ENCODE measurements around the gene LTC4S.

The LTC4S gene

DNA sequence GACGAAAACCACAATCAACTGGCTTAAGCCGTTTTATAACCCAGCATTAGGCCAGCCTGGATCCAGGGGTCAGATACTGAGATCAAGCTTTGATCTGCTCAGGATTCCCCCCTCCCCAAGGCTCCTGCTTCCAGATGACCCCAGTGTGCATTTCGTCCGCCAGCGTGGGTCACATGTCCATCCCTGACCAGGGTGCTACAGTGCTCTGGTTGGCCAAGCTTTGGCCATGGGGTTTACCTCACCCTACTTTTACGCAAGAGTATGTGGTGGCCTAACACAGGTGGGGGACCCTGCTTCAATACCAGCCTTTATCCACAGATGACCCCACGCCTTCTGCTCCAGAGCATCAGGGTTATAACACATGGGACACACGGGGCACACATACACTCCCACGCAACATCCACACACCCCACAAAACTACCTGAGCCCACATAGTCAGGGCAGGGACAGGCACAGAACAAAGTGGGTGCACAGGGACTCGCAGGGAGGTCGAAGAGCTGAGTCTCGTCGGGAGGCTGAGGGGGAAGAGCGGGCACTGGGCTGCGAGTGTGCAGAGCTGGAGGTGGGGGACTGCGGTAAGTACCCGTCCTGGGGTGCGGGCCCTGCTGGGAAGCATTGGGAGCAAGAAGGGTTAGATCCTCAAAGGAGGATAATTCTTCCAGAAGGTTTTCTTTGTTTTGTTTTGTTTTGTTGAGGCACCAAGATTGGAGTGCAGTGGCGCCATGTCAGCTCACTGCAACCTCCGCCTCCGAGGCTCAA is 21.9 kb downstream of the LTC4S start:
- no peak overlapping the region for H3K9ac ChIP-seq (ENCODE audit: low read length)
- H3K9me3 ChIP-seq (ENCODE audit: control insufficient read depth, low read length), result no peaks in the 10 kb centered on the region
- no peak for DNase-seq (ENCODE audit: low read depth)
- H3K4me3 ChIP-seq (ENCODE audit: low read length), result no peak overlapping the region
- H3K36me3 ChIP-seq (ENCODE audit: control insufficient read depth, insufficient read depth, low read length, severe bottlenecking), result no peaks in the 10 kb centered on the region
- no peaks in the 10 kb centered on the region for H3K27me3 ChIP-seq (replicated peaks; ENCODE audit: control insufficient read depth, insufficient read depth, low read length)
- H3K4me1 ChIP-seq (ENCODE audit: control insufficient read depth, insufficient read depth, low read length), result peaks cover 26% of the 10 kb centered on the region

DNA sequence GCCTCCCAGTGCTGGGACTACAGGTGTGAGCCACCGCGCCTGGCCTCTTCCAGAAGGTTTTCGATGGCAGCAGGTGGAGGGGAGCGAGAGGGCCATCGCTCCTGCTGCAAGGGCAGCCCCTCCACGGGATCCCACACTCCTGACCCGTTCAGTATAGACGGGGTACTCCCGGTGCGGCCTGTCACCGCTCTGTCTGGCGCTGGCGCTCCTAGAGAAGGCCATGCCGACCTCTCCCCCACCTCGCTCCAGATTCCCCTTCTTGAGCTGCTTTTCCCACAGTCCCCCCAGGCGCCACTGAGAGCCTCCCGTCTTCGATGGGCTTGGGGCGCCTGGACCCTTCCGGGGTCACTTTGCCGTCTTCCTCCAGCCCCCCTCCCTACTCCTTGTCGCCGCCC is 22.6 kb downstream of the LTC4S start:
- H3K9ac ChIP-seq (ENCODE audit: low read length), result peak overlapping the region; percentile 56
- no peak for DNase-seq (ENCODE audit: low read depth)
- no peaks in the 10 kb centered on the region for H3K36me3 ChIP-seq (ENCODE audit: control insufficient read depth, insufficient read depth, low read length, severe bottlenecking)
- peaks cover 26% of the 10 kb centered on the region for H3K4me1 ChIP-seq (ENCODE audit: control insufficient read depth, insufficient read depth, low read length)
- H3K4me3 ChIP-seq (ENCODE audit: low read length), result peak overlapping the region; percentile 56
- no peaks in the 10 kb centered on the region for H3K27me3 ChIP-seq (replicated peaks; ENCODE audit: control insufficient read depth, insufficient read depth, low read length)
- H3K9me3 ChIP-seq (ENCODE audit: control insufficient read depth, low read length), result no peaks in the 10 kb centered on the region

DNA sequence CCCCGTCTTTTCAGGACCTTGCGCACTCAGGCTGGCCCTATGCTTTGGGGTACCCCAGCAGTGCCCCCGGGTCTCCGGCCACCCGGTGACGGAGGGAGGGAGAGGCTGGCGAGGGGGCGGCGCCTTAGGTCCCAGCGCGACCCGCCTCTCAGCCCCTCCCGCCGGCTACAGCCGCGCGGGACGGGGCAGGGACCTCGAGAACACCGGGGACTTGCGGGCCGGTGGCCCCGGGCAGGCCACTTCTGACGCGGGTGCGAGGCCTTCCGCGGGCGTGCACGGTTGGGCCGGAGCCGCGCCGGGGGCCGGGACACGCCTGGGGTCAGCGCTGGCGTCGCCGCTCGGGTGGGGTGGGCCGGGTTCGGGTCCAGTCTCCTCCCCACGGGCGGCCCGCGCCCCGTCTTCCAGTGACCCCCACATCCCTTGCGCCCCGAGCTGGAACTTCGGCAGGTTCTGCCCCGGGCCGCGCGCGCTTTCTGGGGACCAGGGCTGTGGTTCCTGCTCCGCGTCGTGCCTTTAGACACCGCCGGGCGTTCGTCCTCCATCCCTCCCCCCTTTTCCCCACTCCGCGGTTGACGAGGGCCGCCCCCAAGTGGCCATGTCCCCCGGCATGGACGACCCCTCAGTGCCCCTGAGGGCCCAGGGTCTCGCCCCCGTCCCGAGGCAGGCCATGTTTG is 23.1 kb downstream of the LTC4S start:
- H3K4me3 ChIP-seq (ENCODE audit: low read length), result peak overlapping the region; percentile 56
- no peak for DNase-seq (ENCODE audit: low read depth)
- no peaks in the 10 kb centered on the region for H3K9me3 ChIP-seq (ENCODE audit: control insufficient read depth, low read length)
- peaks cover under 1% of the 10 kb centered on the region for H3K36me3 ChIP-seq (ENCODE audit: control insufficient read depth, insufficient read depth, low read length, severe bottlenecking)
- H3K4me1 ChIP-seq (ENCODE audit: control insufficient read depth, insufficient read depth, low read length), result peaks cover 26% of the 10 kb centered on the region
- peak overlapping the region; percentile 56 for H3K9ac ChIP-seq (ENCODE audit: low read length)
- no peaks in the 10 kb centered on the region for H3K27me3 ChIP-seq (replicated peaks; ENCODE audit: control insufficient read depth, insufficient read depth, low read length)

DNA sequence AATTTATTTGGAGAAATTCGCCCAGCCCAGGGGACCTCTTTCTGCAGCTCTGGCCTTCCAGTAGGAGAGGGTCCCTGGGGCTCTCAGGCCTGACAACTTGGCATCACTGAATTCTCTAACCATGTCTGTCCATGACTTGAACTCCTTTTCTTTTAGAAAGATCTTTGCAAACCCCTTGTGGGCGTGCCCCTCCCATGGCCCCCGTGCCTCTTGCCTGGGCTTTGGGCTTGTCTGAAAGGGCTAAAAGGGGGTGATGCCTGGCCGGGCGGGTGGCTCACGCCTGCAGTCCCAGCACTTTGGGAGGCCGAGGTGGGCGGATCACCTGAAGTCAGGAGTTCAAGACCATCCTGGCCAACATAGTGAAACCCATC is 23.7 kb downstream of the LTC4S start:
- Histone ChIP-seq H3K9me3 (ENCODE audit: control insufficient read depth, low read length) (no peaks in the 10 kb centered on the region), H3K27me3 (replicated peaks; ENCODE audit: control insufficient read depth, insufficient read depth, low read length) (no peaks in the 10 kb centered on the region), H3K4me3 (ENCODE audit: low read length) (peak overlapping the region; percentile 56), H3K36me3 (ENCODE audit: control insufficient read depth, insufficient read depth, low read length, severe bottlenecking) (peaks cover 6% of the 10 kb centered on the region), H3K4me1 (ENCODE audit: control insufficient read depth, insufficient read depth, low read length) (peaks cover 30% of the 10 kb centered on the region), H3K9ac (ENCODE audit: low read length) (peak overlapping the region; percentile 56)
- no peak for DNase-seq (ENCODE audit: low read depth)

DNA sequence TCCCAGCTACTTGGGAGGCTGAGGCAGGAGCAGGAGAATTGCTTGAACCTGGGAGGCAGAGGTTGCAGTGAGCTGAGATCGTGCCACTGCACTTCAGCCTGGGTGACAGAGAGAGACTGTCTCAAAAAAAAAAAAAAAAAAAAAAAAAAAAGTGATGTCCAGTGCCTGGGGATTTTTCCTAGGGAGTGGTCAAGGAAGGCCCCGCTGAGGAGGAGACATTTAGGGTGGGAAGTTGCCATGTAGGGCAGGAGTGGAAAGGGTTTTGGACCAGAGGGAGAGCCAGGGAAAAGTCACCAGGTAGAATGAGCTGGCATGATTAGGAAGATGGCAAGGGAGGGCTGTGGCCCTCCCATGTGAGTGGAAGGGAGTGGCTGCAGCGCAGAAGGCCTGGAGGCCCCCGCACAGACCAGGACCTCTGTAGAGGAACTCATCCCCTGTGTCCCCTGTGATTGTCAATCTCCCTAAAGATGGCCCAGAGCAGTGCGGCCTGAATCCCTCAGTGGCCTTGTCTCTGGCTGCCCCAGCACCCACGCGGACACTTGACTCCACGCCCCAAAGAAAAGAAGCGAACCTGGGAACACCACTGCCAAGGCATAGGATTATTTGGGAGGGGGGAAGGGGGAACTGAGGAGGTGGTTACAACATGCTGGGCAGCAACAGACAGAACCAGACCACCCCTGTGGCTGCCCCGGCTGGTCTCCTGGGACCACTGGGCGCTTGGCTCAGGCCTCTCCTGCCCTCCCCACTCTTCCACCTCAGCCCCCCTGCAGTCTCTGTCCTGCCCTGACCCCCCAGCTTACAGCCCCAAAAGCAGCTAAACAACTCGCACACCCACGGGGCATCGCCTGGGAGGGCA is 24.3 kb downstream of the LTC4S start:
- Histone ChIP-seq H3K4me3 (ENCODE audit: low read length) (peak overlapping the region; percentile 87), H3K36me3 (ENCODE audit: control insufficient read depth, insufficient read depth, low read length, severe bottlenecking) (peaks cover 13% of the 10 kb centered on the region), H3K4me1 (ENCODE audit: control insufficient read depth, insufficient read depth, low read length) (peaks cover 37% of the 10 kb centered on the region), H3K9ac (ENCODE audit: low read length) (peak overlapping the region; percentile 99), H3K27me3 (replicated peaks; ENCODE audit: control insufficient read depth, insufficient read depth, low read length) (no peaks in the 10 kb centered on the region), H3K9me3 (ENCODE audit: control insufficient read depth, low read length) (no peaks in the 10 kb centered on the region)
- DNase-seq (ENCODE audit: low read depth), result peak; percentile 30

DNA sequence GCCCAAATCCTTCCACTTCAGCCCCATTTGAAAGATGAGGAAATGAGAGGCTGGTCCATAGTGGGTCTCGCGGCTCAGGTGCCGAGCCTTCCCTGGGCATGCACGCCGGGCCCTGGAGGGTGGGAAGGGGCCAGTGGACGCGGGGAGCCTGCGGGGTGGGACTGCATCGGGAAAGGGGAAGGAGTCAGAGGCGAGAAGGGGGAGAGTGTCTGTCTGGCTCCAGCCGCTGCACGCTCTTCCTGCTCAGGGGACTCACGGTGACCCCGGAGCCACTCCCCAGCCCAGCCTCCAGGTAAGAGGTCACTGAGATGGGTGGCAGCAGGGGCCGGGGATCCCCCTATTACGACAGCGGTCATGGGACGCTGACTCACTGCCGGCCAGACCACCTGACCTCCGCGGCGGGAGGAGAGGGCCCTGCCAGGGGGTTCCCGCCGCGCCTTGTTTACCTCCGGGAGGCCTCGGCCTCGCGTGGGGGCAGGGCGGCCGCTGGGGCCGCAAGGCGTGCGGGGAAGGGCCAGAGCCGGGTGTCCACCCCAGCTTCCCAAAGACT is 25.0 kb downstream of the LTC4S start:
- H3K9ac ChIP-seq (ENCODE audit: low read length), result peak overlapping the region; percentile 99
- H3K9me3 ChIP-seq (ENCODE audit: control insufficient read depth, low read length), result no peaks in the 10 kb centered on the region
- no peaks in the 10 kb centered on the region for H3K27me3 ChIP-seq (replicated peaks; ENCODE audit: control insufficient read depth, insufficient read depth, low read length)
- peak; percentile 97 for DNase-seq (ENCODE audit: low read depth)
- H3K4me3 ChIP-seq (ENCODE audit: low read length), result peak overlapping the region; percentile 87
- H3K36me3 ChIP-seq (ENCODE audit: control insufficient read depth, insufficient read depth, low read length, severe bottlenecking), result peaks cover 20% of the 10 kb centered on the region
- H3K4me1 ChIP-seq (ENCODE audit: control insufficient read depth, insufficient read depth, low read length), result peaks cover 43% of the 10 kb centered on the region

DNA sequence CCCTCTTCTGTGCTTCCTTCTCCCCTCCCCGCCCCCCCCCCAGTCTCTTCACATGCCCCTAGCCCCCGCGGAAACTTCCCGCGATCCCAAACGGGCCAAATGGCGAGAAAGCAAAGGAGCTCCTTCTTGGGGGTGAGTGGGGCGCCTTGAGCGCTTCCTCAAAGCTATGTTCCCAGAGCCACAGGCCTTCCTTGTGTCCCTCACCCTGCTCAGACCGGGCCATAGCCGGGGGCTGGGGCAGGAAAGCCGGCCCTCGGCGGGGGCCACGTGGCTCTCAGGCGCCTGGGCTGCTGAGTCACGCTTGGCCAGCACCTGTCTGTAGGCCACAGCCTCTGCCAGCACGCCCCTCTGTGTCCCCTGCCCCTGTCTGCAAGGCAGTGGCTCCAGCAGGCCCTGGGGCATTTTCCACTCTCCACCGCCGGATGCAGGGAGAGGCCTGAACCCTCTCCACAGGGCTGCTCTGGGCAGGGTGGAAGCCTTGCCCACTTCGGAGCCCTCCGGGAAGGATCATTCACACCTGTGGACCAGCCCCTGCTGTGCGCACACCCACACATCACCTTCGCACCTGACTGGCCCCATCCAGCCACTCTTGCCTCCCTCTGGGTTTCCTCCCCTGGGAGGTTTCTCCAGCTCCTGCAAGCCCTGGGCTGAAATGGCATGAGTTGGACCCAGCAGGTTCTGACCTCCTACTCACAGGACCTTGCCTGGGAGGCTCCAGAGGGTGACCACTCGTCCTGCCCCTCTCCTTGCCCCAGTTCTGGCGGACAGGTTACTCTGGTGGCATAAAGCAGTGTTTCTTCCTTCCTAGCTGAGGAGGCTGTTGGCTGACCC is 25.7 kb downstream of the LTC4S start:
- Histone ChIP-seq H3K36me3 (ENCODE audit: control insufficient read depth, insufficient read depth, low read length, severe bottlenecking) (peaks cover 27% of the 10 kb centered on the region), H3K27me3 (replicated peaks; ENCODE audit: control insufficient read depth, insufficient read depth, low read length) (no peaks in the 10 kb centered on the region), H3K9me3 (ENCODE audit: control insufficient read depth, low read length) (no peaks in the 10 kb centered on the region), H3K9ac (ENCODE audit: low read length) (peak overlapping the region; percentile 99), H3K4me1 (ENCODE audit: control insufficient read depth, insufficient read depth, low read length) (peaks cover 50% of the 10 kb centered on the region), H3K4me3 (ENCODE audit: low read length) (peak overlapping the region; percentile 87)
- DNase-seq (ENCODE audit: low read depth), result peak; percentile 74

DNA sequence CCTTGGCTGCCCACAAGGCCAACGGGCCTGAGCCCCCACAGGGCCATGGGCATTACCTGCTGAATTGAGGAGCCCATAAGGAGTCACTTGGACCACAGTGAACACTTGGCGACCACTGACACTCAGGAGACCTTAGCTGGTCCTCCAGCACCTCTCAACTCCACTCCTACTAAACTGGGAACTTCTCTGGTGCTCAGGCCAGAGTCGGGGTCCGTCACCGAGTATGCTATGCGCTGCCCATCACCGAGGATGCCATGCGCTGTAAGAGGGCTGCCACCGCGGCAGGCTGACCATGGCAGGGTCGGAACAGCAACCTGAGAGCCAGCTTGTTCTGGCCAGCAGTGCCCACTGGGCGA is 26.3 kb downstream of the LTC4S start:
- DNase-seq (ENCODE audit: low read depth), result no peak
- Histone ChIP-seq H3K4me1 (ENCODE audit: control insufficient read depth, insufficient read depth, low read length) (peaks cover 55% of the 10 kb centered on the region), H3K9me3 (ENCODE audit: control insufficient read depth, low read length) (no peaks in the 10 kb centered on the region), H3K36me3 (ENCODE audit: control insufficient read depth, insufficient read depth, low read length, severe bottlenecking) (peaks cover 33% of the 10 kb centered on the region), H3K4me3 (ENCODE audit: low read length) (peak overlapping the region; percentile 87), H3K27me3 (replicated peaks; ENCODE audit: control insufficient read depth, insufficient read depth, low read length) (no peaks in the 10 kb centered on the region), H3K9ac (ENCODE audit: low read length) (peak overlapping the region; percentile 99)

DNA sequence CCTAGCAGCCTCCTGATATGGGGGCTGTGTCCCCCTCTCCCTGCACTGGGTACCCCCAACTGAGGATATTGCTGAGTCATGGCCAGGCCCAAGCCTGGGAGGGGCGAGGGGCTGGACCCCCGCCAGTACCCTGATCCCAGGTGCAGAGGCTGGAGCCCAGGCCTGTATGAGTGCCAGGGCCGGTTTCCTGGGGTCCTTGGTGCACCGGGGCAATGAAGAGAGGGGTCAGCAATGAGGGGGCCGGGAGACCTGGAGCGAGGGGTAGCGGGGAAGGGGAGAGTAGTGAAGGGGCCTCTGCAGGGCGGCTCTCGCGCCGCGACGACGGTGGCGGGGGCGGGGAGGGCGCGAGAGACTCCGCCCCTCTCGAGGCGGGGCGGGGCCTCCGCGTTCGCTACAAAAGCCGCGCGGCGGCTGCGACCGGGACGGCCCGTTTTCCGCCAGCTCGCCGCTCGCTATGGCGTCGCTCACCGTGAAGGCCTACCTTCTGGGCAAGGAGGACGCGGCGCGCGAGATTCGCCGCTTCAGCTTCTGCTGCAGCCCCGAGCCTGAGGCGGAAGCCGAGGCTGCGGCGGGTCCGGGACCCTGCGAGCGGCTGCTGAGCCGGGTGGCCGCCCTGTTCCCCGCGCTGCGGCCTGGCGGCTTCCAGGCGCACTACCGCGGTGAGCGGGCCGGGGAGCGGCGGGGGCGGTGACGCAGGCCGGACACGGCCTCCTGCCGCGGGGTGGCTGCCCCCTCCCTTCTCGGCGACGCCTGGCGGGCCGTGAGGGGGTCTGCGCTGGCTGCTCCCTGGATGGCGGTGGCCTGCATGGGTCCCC is 26.9 kb downstream of the LTC4S start, which contains the start of gene SQSTM1:
Gene SQSTM1 (plus strand): TSS at position 423 of the 815 bp plus-strand sequence. CDS start 32 bp downstream, at position 455.
- Histone ChIP-seq H3K4me1 (ENCODE audit: control insufficient read depth, insufficient read depth, low read length) (peaks cover 59% of the 10 kb centered on the region), H3K4me3 (ENCODE audit: low read length) (peak within 1 kb of the TSS; percentile 87), H3K9me3 (ENCODE audit: control insufficient read depth, low read length) (no peaks in the 10 kb centered on the region), H3K9ac (ENCODE audit: low read length) (peak within 1 kb of the TSS; percentile 99), H3K27me3 (replicated peaks; ENCODE audit: control insufficient read depth, insufficient read depth, low read length) (no peaks in the 10 kb centered on the region), H3K36me3 (ENCODE audit: control insufficient read depth, insufficient read depth, low read length, severe bottlenecking) (peaks cover 39% of the 10 kb centered on the region)
- peak; percentile 93 for DNase-seq (ENCODE audit: low read depth)

Measured in adipocyte (in vitro differentiated cells).